ENCODE measurements around the gene TECR.

- TF ChIP-seq CTCF (IDR thresholded peaks at IDR 0.05; ENCODE audit: extremely low read depth in 1 of 2, insufficient read depth in 1 of 2, low read depth in 1 of 2, low read length in 2 of 2) (no peak), POLR2A (IDR thresholded peaks at IDR 0.05; ENCODE audit: low read depth, low read length) (no peak), POLR2AphosphoS5 (IDR thresholded peaks at IDR 0.05; ENCODE audit: insufficient read depth, low read depth, low read length) (no peak), JUN (IDR thresholded peaks at IDR 0.05; ENCODE audit: borderline replicate concordance, insufficient read depth, insufficient read length, low read depth) (no peak)
These were observed 77.2 kb downstream of the TECR start for GRCh38 chr19:14606627-14607026.
